OCI-LY7 (cell line): ENCODE measurements around the gene CACNA1D.

Source experiments
- CTCF ChIP-seq: fragments of 200-600 bp; sonication (generic); conservative IDR thresholded peaks from 2 replicates; pipeline ENCODE4 v1.5.1; 2014; ENCODE audit warnings: mild to moderate bottlenecking, antibody characterized with exemption, low read length, moderate library complexity, mixed read lengths
- EZH2phosphoT487 ChIP-seq: fragments of 200-600 bp; sonication (generic); IDR thresholded peaks from 2 replicates; pipeline ENCODE4 v1.6.1; 2018; ENCODE audit warnings: low read depth, borderline replicate concordance, mild to moderate bottlenecking, mixed run types, antibody characterized with exemption, low read length, moderate library complexity, mixed read lengths

GRCh38 chr3:53688989-53689388 lies 194.6 kb downstream of the CACNA1D start:
- no peak for TF ChIP-seq CTCF
- TF ChIP-seq EZH2phosphoT487 = no peak
